VCaP (cell line): ENCODE results near the gene PSIP1.
A peak's percentile ranks its signal among the peaks of the same experiment; 100 is the strongest.

Experiments
- H3K27ac ChIP-seq: fragments of 450-650 bp; 2 replicates; pipeline ENCODE4 v1.5.1; 2017
- TF ChIP-seq, protein P1 (sequence below): fragments of 450-650 bp; conservative IDR thresholded peaks from 2 replicates; pipeline ENCODE4 v1.5.1; 2017; ENCODE audit warnings: mild to moderate bottlenecking, moderate library complexity

PSIP1 gene

GRCh38 chr9:15519831-15520230 is 9.1 kb upstream of the PSIP1 start:
- H3K27ac ChIP-seq = no peak overlapping the region
- TF ChIP-seq, protein P1, sequence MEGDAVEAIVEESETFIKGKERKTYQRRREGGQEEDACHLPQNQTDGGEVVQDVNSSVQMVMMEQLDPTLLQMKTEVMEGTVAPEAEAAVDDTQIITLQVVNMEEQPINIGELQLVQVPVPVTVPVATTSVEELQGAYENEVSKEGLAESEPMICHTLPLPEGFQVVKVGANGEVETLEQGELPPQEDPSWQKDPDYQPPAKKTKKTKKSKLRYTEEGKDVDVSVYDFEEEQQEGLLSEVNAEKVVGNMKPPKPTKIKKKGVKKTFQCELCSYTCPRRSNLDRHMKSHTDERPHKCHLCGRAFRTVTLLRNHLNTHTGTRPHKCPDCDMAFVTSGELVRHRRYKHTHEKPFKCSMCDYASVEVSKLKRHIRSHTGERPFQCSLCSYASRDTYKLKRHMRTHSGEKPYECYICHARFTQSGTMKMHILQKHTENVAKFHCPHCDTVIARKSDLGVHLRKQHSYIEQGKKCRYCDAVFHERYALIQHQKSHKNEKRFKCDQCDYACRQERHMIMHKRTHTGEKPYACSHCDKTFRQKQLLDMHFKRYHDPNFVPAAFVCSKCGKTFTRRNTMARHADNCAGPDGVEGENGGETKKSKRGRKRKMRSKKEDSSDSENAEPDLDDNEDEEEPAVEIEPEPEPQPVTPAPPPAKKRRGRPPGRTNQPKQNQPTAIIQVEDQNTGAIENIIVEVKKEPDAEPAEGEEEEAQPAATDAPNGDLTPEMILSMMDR = no peak

- H3K27ac ChIP-seq = no peak overlapping the region
Measured at GRCh38 chr9:15513335-15513734, 2.6 kb upstream of the PSIP1 start.

DNA sequence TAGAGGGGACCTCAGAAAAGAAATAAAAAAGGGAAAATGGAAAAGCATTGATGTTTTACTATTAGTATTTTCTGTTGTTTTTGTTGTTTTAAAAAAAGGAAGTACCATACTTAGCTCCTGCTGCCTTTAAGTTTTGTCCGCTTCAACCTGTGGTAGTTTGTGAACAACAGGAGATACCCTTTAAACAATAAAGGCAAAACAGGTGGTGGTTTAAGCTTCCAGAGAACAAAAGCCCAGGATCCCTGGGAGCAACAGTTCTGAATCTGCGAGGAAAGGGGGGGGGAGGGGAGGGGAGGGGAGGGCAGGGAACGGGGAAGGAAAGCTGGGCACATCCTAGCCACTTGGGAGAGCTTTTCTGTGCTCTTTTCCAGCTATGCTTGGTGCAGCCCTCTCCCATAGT is 2.1 kb upstream of the PSIP1 start:
- H3K27ac ChIP-seq = no peak overlapping the region
- TF ChIP-seq, protein P1 = no peak

More at GRCh38 chr9:15513335-15513734, 2.6 kb upstream of the PSIP1 start:
- TF ChIP-seq, protein P1 = peak; percentile 43

GRCh38 chr9:15512204-15512603 is 1.4 kb upstream of the PSIP1 start:
- TF ChIP-seq, protein P1 = no peak
- H3K27ac ChIP-seq = peak overlapping the region; percentile 99

DNA sequence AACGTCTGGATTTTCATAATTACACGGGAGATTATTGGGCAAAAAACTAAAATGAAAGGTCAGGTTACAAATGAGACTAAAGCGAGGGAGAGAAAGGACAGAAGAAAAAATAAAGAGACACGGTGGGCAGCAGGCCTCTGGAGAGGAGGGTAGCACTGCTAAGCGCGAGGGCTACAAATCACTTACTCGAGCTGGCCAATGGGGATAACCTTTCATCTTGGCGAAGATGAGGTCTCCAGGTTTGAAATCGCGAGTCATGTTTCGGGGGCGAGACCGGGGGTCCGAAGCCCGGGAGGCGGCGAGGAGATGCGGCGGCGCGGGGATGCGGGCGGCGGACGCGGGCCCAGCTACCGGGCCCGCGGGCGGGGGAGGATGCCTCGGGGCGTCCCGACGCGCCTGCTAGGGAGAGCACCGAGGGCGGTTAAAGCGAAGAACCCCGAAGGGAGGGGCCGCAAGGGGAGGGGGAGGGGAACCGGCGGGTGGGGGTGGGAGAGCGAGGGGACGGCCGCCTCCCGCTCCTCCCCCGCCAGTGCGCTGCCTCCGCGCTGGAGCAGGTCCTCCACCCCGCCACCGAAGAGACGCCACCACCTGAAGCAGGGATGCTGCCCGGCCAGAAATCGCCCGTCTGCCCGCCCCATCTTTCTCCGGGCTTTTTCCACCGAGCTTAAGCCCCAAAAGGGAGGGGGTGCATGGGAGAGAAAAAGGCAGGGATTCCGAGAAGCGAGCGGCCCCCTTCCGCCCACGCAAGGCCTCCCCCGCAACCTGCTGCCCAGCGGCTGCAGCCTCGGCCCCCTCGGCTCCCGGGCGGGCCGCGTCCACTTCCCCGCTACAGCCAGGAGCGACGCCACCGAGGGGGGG is 610 bp downstream of the PSIP1 start:
- TF ChIP-seq, protein P1 = no peak
- H3K27ac ChIP-seq = peak overlapping the region; percentile 99

DNA sequence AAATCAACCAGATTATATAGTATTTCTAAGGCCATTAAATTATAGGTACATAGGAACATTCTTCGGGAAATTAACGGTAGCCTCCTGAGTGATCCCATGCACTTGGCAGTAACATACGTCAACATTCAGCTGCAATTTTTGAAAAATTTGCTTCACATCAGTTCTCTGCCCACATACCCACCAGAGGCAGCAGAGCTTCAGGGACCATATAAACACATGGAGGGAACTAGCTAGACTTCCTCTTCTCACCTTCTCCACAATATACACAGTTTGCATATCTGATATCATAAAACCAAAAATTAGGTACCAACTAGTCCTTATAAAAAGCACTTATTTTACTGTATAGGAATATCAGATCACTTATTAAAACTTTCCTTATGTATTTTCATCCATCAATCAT is 4.8 kb downstream of the PSIP1 start:
- no peak overlapping the region for H3K27ac ChIP-seq
- TF ChIP-seq, protein P1 = no peak

GRCh38 chr9:15501803-15502202 is 9.0 kb downstream of the PSIP1 start:
- no peak overlapping the region for H3K27ac ChIP-seq
- TF ChIP-seq, protein P1 = no peak
